ENCODE results near the gene DKC1. TPM values are rescaled to one million over a fixed set of nuclear protein-coding genes. Genes with fewer than 3 reads are reported as not detected.

Gene DKC1
- total RNA-seq, 1 donor from 2014 or later: 62.7 TPM

DNA sequence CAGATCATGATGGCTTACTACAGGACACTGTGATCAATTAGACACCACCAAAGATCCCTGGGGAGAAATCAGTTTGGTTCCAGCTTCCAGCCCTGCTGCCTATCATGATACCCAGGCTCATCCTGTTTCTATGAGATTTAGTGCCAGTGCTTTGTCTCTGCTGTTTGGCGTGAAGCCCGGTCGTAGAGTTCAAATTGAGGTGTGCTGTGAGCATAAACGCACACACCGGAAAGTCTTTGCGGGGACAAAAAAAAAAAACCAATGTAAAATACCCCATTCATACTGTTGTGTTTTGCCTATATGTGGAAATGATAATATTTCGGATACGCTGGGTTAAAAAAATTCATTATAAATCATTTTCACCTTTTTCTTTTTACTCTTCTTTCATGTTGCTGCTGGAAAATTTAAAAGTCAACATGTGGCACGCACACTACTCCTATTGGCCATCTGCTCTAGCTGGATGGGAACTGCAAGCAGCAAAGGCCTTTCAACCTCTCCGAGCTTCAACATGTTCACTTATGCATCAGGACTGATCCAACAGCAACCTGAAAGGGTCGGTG is 607 bp upstream of the DKC1 start:
- H3K4me3 Mint-ChIP-seq: peak overlapping the region; percentile 92
- DNase-seq (ENCODE audit: extremely low spot score, unreplicated experiment): no peak
- TF ChIP-seq, protein P1, sequence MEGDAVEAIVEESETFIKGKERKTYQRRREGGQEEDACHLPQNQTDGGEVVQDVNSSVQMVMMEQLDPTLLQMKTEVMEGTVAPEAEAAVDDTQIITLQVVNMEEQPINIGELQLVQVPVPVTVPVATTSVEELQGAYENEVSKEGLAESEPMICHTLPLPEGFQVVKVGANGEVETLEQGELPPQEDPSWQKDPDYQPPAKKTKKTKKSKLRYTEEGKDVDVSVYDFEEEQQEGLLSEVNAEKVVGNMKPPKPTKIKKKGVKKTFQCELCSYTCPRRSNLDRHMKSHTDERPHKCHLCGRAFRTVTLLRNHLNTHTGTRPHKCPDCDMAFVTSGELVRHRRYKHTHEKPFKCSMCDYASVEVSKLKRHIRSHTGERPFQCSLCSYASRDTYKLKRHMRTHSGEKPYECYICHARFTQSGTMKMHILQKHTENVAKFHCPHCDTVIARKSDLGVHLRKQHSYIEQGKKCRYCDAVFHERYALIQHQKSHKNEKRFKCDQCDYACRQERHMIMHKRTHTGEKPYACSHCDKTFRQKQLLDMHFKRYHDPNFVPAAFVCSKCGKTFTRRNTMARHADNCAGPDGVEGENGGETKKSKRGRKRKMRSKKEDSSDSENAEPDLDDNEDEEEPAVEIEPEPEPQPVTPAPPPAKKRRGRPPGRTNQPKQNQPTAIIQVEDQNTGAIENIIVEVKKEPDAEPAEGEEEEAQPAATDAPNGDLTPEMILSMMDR (conservative IDR thresholded peaks at IDR 0.05): no peak
- no peaks in the 10 kb centered on the region for H3K9me3 Mint-ChIP-seq
- peak overlapping the region; percentile 86 for H3K27ac Mint-ChIP-seq
- H3K36me3 Mint-ChIP-seq: peaks cover 4% of the 10 kb centered on the region
- no peaks in the 10 kb centered on the region for H3K27me3 Mint-ChIP-seq
- H3K4me1 Mint-ChIP-seq (ENCODE audit: unreplicated experiment): peaks cover 5% of the 10 kb centered on the region

DNA sequence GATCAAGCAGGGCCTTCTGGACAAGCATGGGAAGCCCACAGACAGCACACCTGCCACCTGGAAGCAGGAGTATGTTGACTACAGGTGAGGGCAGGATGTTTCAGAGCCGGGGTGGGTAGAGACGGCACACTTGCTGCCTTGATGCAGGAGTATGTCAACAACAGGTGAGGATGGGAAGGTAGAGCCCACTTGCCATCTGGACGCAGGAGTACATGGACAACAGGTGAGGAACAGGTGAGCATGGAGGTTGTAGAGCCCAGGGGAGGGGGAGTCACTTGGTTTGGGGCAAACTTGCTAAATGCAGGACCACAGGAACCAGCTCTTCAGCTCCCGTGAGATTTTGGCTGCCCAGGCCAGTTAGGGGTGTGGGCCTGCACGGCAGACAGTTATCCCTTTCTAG is 12.0 kb downstream of the DKC1 start:
- TF ChIP-seq, protein P1 (conservative IDR thresholded peaks at IDR 0.05): no peak
- no peaks in the 10 kb centered on the region for H3K4me1 Mint-ChIP-seq (ENCODE audit: unreplicated experiment)
- H3K27me3 Mint-ChIP-seq: no peaks in the 10 kb centered on the region
- no peak overlapping the region for H3K27ac Mint-ChIP-seq
- no peak overlapping the region for H3K4me3 Mint-ChIP-seq
- peaks cover 44% of the 10 kb centered on the region for H3K36me3 Mint-ChIP-seq
- peaks cover 5% of the 10 kb centered on the region for H3K9me3 Mint-ChIP-seq
- DNase-seq (ENCODE audit: extremely low spot score, unreplicated experiment): no peak

DNA sequence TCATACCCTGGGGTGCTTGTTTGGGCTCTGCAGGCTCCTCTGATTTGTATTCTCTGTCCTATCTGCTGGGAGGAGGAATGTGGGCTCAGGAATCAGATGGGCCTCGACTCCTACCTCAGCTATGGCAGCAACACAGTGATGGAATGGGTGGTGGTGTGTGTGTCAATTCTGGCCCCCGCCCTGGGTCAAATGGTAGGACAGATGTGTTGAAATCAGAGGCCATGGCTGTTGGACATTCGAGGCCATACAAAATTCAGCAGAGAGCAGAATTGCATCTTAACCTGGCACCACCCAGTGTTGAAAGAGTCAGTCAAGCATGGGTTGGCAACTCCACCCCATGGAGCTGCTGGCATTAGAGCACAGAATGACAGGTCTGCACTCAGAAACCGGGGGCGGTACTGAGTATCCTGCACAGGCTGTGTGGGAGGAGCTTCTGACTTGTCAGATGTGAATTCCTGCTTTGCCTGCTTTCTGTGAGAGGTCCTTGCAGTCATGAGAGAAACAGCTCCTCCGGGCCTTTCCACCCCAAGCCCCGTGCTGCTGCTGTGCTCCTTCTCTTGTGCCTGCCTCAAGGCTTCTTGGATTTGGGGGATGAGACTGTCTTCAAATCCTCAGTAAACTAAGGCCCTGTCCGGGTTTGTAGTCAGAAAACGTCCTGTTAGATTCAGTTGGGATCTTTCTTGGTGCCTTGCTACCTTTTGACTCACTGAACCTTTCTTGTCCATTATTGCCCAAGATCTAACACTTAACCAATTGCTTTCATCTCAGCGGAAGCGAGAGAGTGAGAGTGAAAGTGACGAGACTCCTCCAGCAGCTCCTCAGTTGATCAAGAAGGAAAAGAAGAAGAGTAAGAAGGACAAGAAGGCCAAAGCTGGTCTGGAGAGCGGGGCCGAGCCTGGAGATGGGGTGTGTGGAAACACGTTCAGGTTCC is 13.0 kb downstream of the DKC1 start:
- H3K4me1 Mint-ChIP-seq (ENCODE audit: unreplicated experiment): no peaks in the 10 kb centered on the region
- H3K27ac Mint-ChIP-seq: no peak overlapping the region
- peaks cover 5% of the 10 kb centered on the region for H3K9me3 Mint-ChIP-seq
- no peak for DNase-seq (ENCODE audit: extremely low spot score, unreplicated experiment)
- peaks cover 41% of the 10 kb centered on the region for H3K36me3 Mint-ChIP-seq
- TF ChIP-seq, protein P1 (conservative IDR thresholded peaks at IDR 0.05): no peak
- no peaks in the 10 kb centered on the region for H3K27me3 Mint-ChIP-seq
- H3K4me3 Mint-ChIP-seq: no peak overlapping the region

DNA sequence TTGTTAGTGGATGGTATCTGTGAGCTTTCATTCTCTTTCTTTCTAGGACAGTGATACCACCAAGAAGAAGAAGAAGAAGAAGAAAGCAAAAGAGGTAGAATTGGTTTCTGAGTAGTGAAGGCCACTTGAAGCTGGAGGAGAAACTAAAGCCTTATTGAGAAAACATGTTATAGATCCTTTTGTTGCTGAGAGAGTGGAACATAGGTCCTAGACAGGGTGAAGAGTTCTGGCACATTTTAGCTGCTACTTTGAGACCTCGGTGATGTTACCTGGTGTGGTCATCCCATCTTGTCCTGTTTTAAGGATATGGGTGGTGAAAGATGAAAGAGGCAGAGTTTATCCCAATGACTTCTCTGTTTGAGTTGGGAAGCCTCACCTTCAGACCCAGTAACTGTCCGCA is 14.1 kb downstream of the DKC1 start:
- Mint-ChIP-seq H3K27me3 (no peaks in the 10 kb centered on the region), H3K36me3 (peaks cover 33% of the 10 kb centered on the region), H3K9me3 (peaks cover 5% of the 10 kb centered on the region), H3K4me3 (no peak overlapping the region), H3K27ac (no peak overlapping the region), H3K4me1 (ENCODE audit: unreplicated experiment) (no peaks in the 10 kb centered on the region)
- TF ChIP-seq, protein P1 (conservative IDR thresholded peaks at IDR 0.05): no peak
- DNase-seq (ENCODE audit: extremely low spot score, unreplicated experiment): no peak

DNA sequence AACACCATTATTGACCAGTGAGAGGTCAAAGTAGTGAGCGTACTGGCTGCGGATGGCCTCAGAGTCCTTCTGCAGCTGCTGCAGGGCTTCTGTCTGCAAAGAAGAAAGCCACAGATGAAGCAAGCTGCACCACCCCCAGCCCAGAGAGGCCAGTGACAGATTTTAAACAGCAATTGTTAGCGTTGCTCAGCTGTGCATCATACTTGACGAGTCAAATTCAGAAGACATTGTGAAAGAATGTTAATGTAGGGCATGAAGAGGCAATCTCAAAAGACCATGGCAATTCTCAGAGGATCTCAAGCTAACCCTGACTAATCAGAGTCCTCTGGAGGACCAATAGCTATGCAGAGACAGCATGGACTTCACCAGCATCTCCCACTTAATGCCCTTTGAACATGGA is 16.6 kb downstream of the DKC1 start:
- Mint-ChIP-seq H3K4me3 (no peak overlapping the region), H3K9me3 (no peaks in the 10 kb centered on the region), H3K4me1 (ENCODE audit: unreplicated experiment) (no peaks in the 10 kb centered on the region), H3K27ac (no peak overlapping the region), H3K27me3 (no peaks in the 10 kb centered on the region), H3K36me3 (peaks cover 21% of the 10 kb centered on the region)
- TF ChIP-seq, protein P1 (conservative IDR thresholded peaks at IDR 0.05): no peak
- DNase-seq (ENCODE audit: extremely low spot score, unreplicated experiment): no peak
